ENCODE results near the gene PLEKHH1.
A peak's percentile ranks its signal among the peaks of the same experiment; 100 is the strongest.

Gene PLEKHH1

GRCh38 chr14:67532998-67533753, at the start of gene PLEKHH1:
Gene PLEKHH1, plus strand, starts transcription at chr14:67533290. Its CDS starts 8,578 bp downstream, at chr14:67541868.
- DNase-seq = peak; percentile 21 to 25

GRCh38 chr14:67483579-67484285, 49.4 kb upstream of the PLEKHH1 start:
- DNase-seq = no peak

GRCh38 chr14:67485501-67486095, 47.5 kb upstream of the PLEKHH1 start:
- no peak for DNase-seq

GRCh38 chr14:67486890-67487289, 46.2 kb upstream of the PLEKHH1 start:
- DNase-seq = no peak

- no peak for DNase-seq
These were observed 45.8 kb upstream of the PLEKHH1 start for GRCh38 chr14:67487332-67487731.

- DNase-seq = no peak
These were observed 44.9 kb upstream of the PLEKHH1 start, which contains the start of gene TMEM229B for GRCh38 chr14:67487937-67488893. Gene TMEM229B, minus strand, starts transcription at chr14:67488721. Its CDS starts 14,798 bp downstream, at chr14:67473923.

- no peak for DNase-seq
These were observed 42.9 kb upstream of the PLEKHH1 start for GRCh38 chr14:67490196-67490595.

- DNase-seq = no peak
These were observed 41.8 kb upstream of the PLEKHH1 start for GRCh38 chr14:67491285-67491684.

- DNase-seq = no peak
These were observed 41.2 kb upstream of the PLEKHH1 start for GRCh38 chr14:67491741-67492507.

- DNase-seq = no peak
These were observed 40.6 kb upstream of the PLEKHH1 start for GRCh38 chr14:67492538-67492937.

GRCh38 chr14:67493092-67493717, 39.9 kb upstream of the PLEKHH1 start:
- DNase-seq = no peak

- DNase-seq = no peak
These were observed 37.3 kb upstream of the PLEKHH1 start for GRCh38 chr14:67495827-67496226.

GRCh38 chr14:67497216-67497615, 35.9 kb upstream of the PLEKHH1 start:
- DNase-seq = no peak

GRCh38 chr14:67497716-67498115, 35.4 kb upstream of the PLEKHH1 start:
- no peak for DNase-seq

- DNase-seq = no peak
These were observed 32.1 kb upstream of the PLEKHH1 start for GRCh38 chr14:67500981-67501380.

- no peak for DNase-seq
These were observed 31.4 kb upstream of the PLEKHH1 start for GRCh38 chr14:67501670-67502069.

- no peak for DNase-seq
These were observed 30.2 kb upstream of the PLEKHH1 start for GRCh38 chr14:67502867-67503266.

GRCh38 chr14:67503331-67503730, 29.8 kb upstream of the PLEKHH1 start:
- no peak for DNase-seq

- DNase-seq = no peak
These were observed 27.8 kb upstream of the PLEKHH1 start for GRCh38 chr14:67505254-67505653.

- no peak for DNase-seq
These were observed 24.1 kb upstream of the PLEKHH1 start for GRCh38 chr14:67508956-67509355.

- DNase-seq = no peak
These were observed 23.0 kb upstream of the PLEKHH1 start for GRCh38 chr14:67510121-67510520.

Measured in NCI-H1930 (cell line).